Tibial nerve (tissue), 4 donors: Measurements from ENCODE around the gene RBBP5. TPM values are rescaled to one million over a fixed set of nuclear protein-coding genes. Genes with fewer than 3 reads are reported as not detected.

ENCODE experiments used
- DNase-seq, 2 donors: peaks; one replicate each; pipeline ENCODE4 v3.0.0-alpha.2; 2019; ENCODE audit warnings: low spot score in 2 of 2
- H3K27ac ChIP-seq, 4 donors: fragments of 200-600 bp; sonication (generic) in 3 of 4; one replicate each; pipeline ENCODE4 v1.5.1; 2017 to 2019; ENCODE audit warnings: mild to moderate bottlenecking in 1 of 4
- H3K27me3 ChIP-seq, 2 donors: fragments of 200-600 bp; sonication (generic) in 1 of 2; one replicate each; pipeline versions ENCODE4 v1.5.1 to v1.6.0; 2017 to 2019
- H3K36me3 ChIP-seq, 3 donors: fragments of 200-600 bp; sonication (generic); one replicate each; pipeline ENCODE4 v1.5.1; 2018 to 2019
- H3K4me1 ChIP-seq, 4 donors: fragments of 200-600 bp; sonication (generic) in 3 of 4; one replicate each; pipeline ENCODE4 v1.5.1; 2017 to 2019
- H3K4me3 ChIP-seq, 4 donors: fragments of 200-600 bp; sonication (generic) in 3 of 4; one replicate each; pipeline ENCODE4 v1.5.1; 2017 to 2019; ENCODE audit warnings: mild to moderate bottlenecking in 1 of 4, moderate library complexity in 1 of 4
- H3K9me3 ChIP-seq, 4 donors: fragments of 200-600 bp; sonication (generic) in 3 of 4; one replicate each; pipeline ENCODE4 v1.5.1; 2017 to 2019
- CTCF ChIP-seq, 5 experiments: fragments of 200-600 bp in 3 of 5; fragments of 450-650 bp in 2 of 5; sonication (generic) in 3 of 5; IDR thresholded peaks; one replicate each; pipeline ENCODE4 v1.5.1; 2016 to 2019; ENCODE audit warnings: antibody characterized with exemption in 5 of 5, mild to moderate bottlenecking in 3 of 5, moderate library complexity in 2 of 5
- EP300 ChIP-seq, 2 donors: sonication (generic); formaldehyde crosslinking; IDR thresholded peaks; one replicate each; pipeline ENCODE4 v1.6.1; 2017; ENCODE audit warnings: antibody characterized with exemption in 2 of 2, mild to moderate bottlenecking in 1 of 2
- POLR2A ChIP-seq, 2 donors: fragments of 450-650 bp; IDR thresholded peaks; one replicate each; pipeline ENCODE4 v1.6.1; 2017; ENCODE audit warnings: antibody characterized with exemption in 2 of 2, mild to moderate bottlenecking in 2 of 2, moderate library complexity in 2 of 2
- WGBS, 2 donors: methylation state at CpG; one replicate each; pipeline ENCODE4 v1.1.5; 2018; 5-methylcytosine and 5-hydroxymethylcytosine counted together
- total RNA-seq, 4 donors: library from RNA; depleted of rRNA; stranded (reverse); fragments of >200 nt; gene quantifications; one replicate each; pipeline ENCODE4 v1.1.0, GENCODE V29; 2016

Gene RBBP5
- total RNA-seq, 4 donors from 2014 or later, result 12.5 to 18.4 (median 14.4) TPM

- Histone ChIP-seq H3K4me3 (no peak overlapping the region), H3K27me3 (no peaks in the 10 kb centered on the region), H3K36me3 (peaks cover 0 to 12% (median 0%) of the 10 kb centered on the region in 3 donors), H3K4me1 (peaks cover 0 to 11% (median 6%) of the 10 kb centered on the region in 4 donors), H3K27ac (peak overlapping the region in 2 of 4 donors; percentile 21 to 64), H3K9me3 (no peaks in the 10 kb centered on the region)
- WGBS, 2 donors, result 80 to 85% methylated on average over 10 of the region's 10 CpGs
- TF ChIP-seq POLR2A (IDR thresholded peaks at IDR 0.05), result no peak
- no peak for TF ChIP-seq CTCF (IDR thresholded peaks at IDR 0.05)
- no peak for TF ChIP-seq EP300 (IDR thresholded peaks at IDR 0.05)
- no peak for DNase-seq
Observed at GRCh38 chr1:205060746-205061145, 61.0 kb downstream of the RBBP5 start.

GRCh38 chr1:205059660-205060059 lies 62.1 kb downstream of the RBBP5 start:
- DNase-seq, result no peak
- 84 to 89% methylated on average over 6 of the region's 6 CpGs for WGBS, 2 donors
- peaks cover 0 to 11% (median 6%) of the 10 kb centered on the region in 4 donors for H3K4me1 ChIP-seq
- no peak overlapping the region for H3K27ac ChIP-seq
- no peaks in the 10 kb centered on the region for H3K27me3 ChIP-seq
- peaks cover 0 to 12% (median 0%) of the 10 kb centered on the region in 3 donors for H3K36me3 ChIP-seq
- H3K4me3 ChIP-seq, result no peak overlapping the region
- TF ChIP-seq EP300 (IDR thresholded peaks at IDR 0.05) (no peak), POLR2A (IDR thresholded peaks at IDR 0.05) (no peak)
- H3K9me3 ChIP-seq, result no peaks in the 10 kb centered on the region

- Histone ChIP-seq H3K4me3 (no peak overlapping the region), H3K27me3 (no peaks in the 10 kb centered on the region), H3K4me1 (peaks cover 0 to 11% (median 6%) of the 10 kb centered on the region in 4 donors), H3K36me3 (peaks cover 0 to 12% (median 0%) of the 10 kb centered on the region in 3 donors), H3K27ac (no peak overlapping the region), H3K9me3 (no peaks in the 10 kb centered on the region)
- 93 to 96% methylated on average over 12 of the region's 12 CpGs for WGBS, 2 donors
- no peak for DNase-seq
- no peak for TF ChIP-seq EP300 (IDR thresholded peaks at IDR 0.05)
- TF ChIP-seq POLR2A (IDR thresholded peaks at IDR 0.05), result no peak
- TF ChIP-seq CTCF (IDR thresholded peaks at IDR 0.05), result no peak
Observed at GRCh38 chr1:205058853-205059252, 62.9 kb downstream of the RBBP5 start.

- Histone ChIP-seq H3K36me3 (peaks cover 0 to 12% (median 0%) of the 10 kb centered on the region in 3 donors), H3K27me3 (no peaks in the 10 kb centered on the region), H3K9me3 (no peaks in the 10 kb centered on the region), H3K27ac (no peak overlapping the region), H3K4me3 (no peak overlapping the region), H3K4me1 (peaks cover 0 to 11% (median 6%) of the 10 kb centered on the region in 4 donors)
- DNase-seq, result no peak
- WGBS, 2 donors, result 88 to 92% methylated on average over 18 to 19 of the region's 19 CpGs
- no peak for TF ChIP-seq CTCF (IDR thresholded peaks at IDR 0.05)
- TF ChIP-seq EP300 (IDR thresholded peaks at IDR 0.05), result no peak
- no peak for TF ChIP-seq POLR2A (IDR thresholded peaks at IDR 0.05)
Observed at GRCh38 chr1:205057808-205058575, 63.8 kb downstream of the RBBP5 start.

GRCh38 chr1:205056956-205057568 lies 64.7 kb downstream of the RBBP5 start:
- Histone ChIP-seq H3K27me3 (no peaks in the 10 kb centered on the region), H3K4me1 (peaks cover 0 to 11% (median 6%) of the 10 kb centered on the region in 4 donors), H3K36me3 (peaks cover 0 to 12% (median 0%) of the 10 kb centered on the region in 3 donors), H3K4me3 (no peak overlapping the region), H3K27ac (no peak overlapping the region), H3K9me3 (no peaks in the 10 kb centered on the region)
- TF ChIP-seq CTCF (IDR thresholded peaks at IDR 0.05) (no peak), EP300 (IDR thresholded peaks at IDR 0.05) (no peak), POLR2A (IDR thresholded peaks at IDR 0.05) (no peak)
- 92 to 97% methylated on average over 6 of the region's 6 CpGs for WGBS, 2 donors
- DNase-seq, result no peak
